Hematopoietic multipotent progenitor cell treated with erythropoietin and hydrocortisone succinate and interleukin-3 and kit ligand, for 4 days (in vitro differentiated cells): ENCODE data around the gene PRKAR1A.
A peak's percentile ranks its signal among the peaks of the same experiment; 100 is the strongest.
"Not testable (repeated sequence)": the region's sequence is repeated elsewhere in the genome, so short reads cannot be mapped to it uniquely, and the experiment has no call there.

ENCODE experiments used
- DNase-seq: peaks from one replicate; pipeline ENCODE4 v3.0.0-alpha.2; 2015

PRKAR1A gene

DNA sequence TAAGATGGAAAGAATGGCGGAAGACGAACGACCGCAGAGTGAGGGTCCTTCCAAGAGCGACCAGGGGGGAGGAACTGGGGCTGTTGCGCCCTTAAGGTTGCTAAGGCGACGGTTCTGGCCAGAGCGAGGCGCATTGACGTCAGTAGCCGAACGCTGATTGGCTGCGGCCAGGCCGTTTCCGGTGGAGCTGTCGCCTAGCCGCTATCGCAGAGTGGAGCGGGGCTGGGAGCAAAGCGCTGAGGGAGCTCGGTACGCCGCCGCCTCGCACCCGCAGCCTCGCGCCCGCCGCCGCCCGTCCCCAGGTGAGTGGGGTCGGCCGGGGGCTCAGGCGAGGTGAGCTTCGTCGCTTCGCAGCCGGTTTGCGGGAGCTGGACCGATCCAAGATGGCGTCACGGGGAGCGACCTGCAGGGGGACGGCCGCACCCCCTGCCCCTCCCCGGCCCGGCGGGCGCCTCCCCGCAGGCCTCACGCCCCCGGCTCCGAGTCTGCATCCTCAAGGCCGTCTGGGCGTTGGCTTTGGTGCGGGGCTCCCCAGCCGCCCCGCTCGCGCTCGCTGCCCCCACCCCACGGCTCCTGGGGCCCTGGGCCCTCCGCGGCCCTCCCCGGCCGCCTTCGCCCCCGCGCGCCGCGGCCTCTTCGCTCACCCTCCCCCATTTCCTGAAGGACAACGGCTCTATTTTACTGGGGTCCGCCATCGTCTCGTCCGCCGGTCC, at the start of gene PRKAR1A:
Gene PRKAR1A (plus strand): TSS at position 184 of the 713 bp plus-strand sequence. CDS start 2,970 bp downstream, outside the sequence.
- peak; percentile 97 for DNase-seq

DNA sequence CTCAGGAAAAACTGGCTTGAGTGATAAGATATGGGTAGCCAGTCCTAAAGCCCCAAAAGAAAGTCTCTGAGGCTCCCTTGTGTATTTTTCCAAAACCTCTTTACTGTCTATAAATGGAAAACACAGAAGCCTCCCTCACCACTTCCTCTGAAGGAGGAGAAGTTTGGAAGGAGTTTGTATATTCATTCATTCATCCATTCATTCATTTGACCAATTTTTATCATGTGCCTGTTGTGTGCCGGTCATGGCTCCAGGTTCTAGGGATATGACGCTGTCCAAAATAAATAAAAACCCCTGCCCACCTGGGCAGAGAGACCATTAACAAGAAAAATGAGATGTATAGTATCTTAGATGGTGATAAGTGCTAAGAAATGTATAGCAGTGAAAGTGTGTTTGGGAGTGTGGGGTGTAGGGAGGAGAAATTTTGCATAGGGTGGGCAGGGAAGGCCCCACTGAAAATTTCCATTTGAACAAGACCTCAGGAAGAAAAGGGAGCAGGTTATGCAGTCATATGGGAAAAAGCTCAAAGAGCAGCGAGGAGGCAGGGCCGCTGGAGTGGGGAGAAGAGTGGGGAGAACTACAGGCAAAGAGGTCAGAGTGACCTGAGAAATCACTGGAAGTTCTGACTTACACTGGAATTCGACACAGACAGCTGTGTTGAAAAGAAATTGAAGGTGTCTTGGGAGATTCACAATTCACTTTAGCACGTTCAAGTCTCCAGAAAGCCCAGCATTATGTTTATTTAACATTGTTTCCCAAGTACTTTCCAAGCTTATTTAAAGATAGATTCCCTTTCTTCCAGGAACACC, 48.8 kb upstream of the PRKAR1A start:
- DNase-seq, result no peak

DNA sequence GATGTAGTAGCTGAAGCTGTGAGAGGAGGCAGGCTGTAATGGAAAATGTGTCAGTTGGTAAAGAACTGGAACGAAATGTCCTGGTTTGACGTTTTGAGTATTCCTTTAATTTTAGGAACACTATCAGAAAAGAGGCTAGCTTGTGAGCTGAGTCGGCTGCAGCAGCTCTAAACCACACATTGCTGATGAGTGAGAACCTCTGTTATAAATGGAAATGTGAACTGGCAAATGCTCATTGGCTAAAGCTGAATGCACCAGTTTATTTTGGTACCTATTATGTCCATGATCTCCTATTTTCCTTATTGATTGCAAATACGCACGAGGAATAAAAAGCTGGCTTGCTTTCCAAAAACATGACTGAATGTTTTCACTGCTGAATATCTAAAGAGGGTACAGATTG, 43.9 kb upstream of the PRKAR1A start:
- no peak for DNase-seq

DNA sequence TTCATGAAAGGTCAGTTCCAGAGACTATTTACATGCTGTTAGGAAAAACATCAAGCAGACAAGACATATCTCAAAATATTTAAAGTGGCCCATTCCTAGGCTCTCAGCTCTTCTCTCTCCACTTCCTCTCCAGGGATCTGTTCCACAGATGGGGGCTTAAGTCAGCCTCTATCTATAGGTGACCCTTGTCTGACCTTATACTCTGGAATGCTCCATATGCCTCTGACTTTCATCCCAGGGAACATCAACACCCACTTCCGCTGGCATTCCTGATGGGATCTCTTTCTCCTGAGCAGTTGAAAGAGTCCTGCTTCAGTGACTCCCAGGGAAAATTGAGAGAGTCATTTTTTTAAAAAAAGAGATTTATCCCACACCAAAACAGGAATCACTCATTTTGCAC, 43.4 kb upstream of the PRKAR1A start:
- no peak for DNase-seq

- DNase-seq, result no peak
These were observed 41.3 kb upstream of the PRKAR1A start for GRCh38 chr17:68470961-68471360.

GRCh38 chr17:68480885-68481284, 31.3 kb upstream of the PRKAR1A start:
- no peak for DNase-seq

DNA sequence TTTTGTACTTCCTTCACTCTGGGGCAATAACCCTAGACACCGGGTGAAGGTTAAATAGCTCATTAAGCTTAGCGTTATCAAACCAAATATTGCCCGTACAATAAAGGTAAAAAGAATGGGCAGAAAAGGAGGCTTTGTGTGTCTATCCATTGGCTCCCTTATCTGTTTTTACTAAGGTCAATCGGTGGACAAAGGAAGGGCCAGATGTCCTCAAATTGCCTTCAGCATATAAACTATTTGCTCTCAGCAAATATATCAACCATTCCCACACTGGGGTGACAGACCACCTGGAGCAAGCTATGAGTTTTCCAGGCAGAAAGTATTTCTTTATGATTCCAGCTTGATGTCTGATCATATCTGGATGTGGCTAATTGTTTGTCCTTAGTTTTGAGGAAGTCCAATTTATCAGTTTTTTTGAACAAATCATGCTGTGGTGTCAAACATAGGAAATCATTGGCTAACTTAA, 29.6 kb upstream of the PRKAR1A start:
- peak; percentile 35 for DNase-seq

- no peak for DNase-seq
These were observed 27.8 kb upstream of the PRKAR1A start for GRCh38 chr17:68484458-68484857.

DNA sequence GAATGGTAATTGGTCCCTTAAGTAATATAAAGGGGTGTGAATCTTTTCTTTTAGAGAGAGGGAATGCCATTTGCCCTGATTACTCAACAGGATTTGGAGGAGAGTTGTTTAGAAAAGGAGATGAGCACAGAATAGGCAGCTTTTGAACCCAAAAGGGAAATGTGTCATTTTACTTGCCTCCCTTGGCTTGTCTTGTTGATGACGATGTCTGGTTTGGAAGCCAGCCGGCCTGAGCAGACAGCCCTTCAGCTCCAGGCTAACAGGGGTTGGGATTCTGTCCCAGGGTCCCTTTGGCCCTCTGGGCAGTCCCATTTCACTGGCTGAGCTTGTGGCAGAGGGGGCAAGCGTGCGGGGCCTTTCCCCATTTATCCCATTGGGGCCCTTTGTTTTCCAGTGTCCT, 22.3 kb upstream of the PRKAR1A start:
- DNase-seq, result no peak

GRCh38 chr17:68491381-68492231, 20.6 kb upstream of the PRKAR1A start:
- peak; percentile 42 for DNase-seq

GRCh38 chr17:68492394-68493054, 19.7 kb upstream of the PRKAR1A start:
- DNase-seq, result not testable (repeated sequence)

- DNase-seq, result no peak
These were observed 17.1 kb upstream of the PRKAR1A start for GRCh38 chr17:68495081-68495480.

DNA sequence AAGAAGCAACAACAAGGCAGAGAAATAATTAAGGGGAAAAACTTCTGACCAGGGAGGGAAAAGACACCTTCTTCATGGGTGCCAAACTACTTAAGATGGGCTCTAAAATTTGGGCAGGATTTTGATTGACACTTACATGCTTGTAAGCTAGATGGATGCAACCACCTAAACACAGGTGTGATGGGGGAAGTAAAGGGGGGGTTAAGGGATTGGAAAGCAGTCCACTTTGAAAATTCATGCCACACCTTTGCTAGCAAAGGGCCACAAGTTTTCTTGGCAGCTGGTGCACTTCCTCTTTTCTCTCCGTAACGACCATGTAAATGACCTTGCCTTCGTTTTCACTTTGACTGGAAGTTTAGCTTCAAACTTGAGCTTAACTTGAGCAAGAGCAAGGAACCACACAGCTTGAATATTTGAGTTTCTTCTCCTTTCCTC, 14.3 kb upstream of the PRKAR1A start:
- peak; percentile 91 for DNase-seq

DNA sequence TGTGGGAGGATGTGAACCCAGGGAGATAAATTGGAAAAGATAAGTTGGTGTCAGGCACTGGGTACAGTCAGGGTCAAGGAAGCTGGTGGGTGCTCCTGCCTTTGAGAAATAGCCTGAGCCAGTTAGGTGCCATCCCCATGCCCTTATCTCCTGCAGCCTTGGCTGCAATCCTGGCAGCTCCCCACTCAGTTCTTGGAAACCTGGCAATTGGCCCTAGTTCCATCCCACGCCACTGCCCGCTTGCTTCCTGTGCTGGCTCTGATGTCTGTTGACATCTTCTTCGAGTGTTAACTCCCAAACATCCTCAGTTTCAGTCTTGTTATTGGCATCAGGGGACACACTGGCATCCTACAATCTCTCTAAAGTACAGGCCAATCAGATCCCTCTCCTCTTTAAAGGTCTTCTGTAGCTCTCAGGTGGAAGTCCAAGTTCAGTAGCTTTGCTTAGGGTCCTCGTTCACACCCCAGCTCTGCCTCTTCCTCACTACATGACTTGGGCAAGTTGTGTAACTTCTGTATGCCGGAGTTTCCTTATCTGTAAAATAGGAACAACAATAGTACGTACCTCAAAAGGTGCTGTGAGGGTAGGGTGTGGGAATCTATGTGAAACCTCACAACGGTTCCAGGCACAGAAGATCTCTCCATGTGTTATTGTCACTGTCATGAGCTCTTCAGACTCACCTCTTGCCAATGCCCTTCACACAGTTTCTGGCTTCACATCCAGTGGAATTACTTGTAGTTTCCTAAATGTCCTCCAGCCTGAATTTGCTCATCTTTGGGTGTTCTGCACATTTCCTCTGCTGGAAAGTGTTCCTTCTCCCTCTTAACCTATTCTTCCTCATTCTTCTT, 13.5 kb upstream of the PRKAR1A start:
- DNase-seq, result peak; percentile 63

DNA sequence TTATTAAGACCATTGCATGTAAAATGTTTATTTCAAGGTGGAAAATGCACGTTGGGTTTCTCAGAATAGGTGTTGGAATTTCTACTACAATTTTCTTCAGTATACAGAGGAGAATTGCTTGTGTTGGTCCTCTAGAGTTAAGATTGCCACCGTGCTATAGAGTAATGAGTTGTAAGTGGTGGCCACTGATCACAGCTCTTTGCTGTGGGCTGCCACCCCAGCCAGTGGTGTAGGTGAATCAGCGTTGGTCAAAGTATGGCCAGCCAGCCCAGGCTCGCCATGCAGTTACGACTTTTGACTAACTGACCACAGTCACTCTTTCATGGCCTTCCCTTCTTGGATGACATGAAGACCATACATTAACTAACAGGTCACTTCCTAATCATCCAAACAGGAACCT, 12.6 kb upstream of the PRKAR1A start:
- DNase-seq, result no peak

DNA sequence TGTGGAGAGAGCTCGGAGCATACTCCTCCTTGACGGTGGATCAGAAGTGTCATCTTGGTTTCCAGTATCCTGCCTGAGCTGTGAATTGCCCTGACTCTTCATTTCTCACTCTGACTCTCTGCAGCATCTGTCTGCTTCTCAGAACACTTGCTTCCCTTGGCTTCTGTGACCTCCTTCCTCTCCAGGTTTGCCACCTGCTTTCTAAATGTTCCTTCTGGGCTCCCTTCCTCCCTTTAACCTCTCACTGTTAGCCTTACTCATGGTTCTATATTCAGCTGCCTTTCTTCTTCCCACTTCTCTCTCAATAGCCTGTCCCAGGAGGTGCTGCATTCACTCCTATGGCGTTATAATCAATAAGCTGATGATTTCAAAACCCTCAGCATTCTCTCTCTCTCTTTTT, 11.2 kb upstream of the PRKAR1A start:
- DNase-seq, result no peak

DNA sequence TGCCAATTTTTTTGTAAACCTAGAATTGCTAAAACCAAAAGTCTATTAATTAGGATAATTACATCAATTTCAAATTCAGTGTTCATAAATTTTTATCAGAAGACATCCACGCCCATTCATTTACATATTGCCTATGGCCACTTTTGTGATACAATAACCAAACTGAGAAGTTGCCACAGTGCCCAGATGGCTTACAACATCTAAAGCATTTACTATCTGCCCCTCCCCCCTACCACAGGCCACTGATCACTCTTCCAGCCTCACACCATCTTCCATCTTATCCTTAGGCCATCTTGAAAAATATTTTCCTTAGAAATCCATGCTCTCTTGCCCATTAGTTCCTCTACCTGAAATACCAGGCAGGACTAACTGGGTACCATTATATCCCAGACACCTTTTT, 6.3 kb upstream of the PRKAR1A start:
- DNase-seq, result peak; percentile 45

- DNase-seq, result no peak
These were observed 4.7 kb upstream of the PRKAR1A start for GRCh38 chr17:68507576-68507975.

GRCh38 chr17:68509141-68510057, 2.8 kb upstream of the PRKAR1A start:
- peak; percentile 66 for DNase-seq

DNA sequence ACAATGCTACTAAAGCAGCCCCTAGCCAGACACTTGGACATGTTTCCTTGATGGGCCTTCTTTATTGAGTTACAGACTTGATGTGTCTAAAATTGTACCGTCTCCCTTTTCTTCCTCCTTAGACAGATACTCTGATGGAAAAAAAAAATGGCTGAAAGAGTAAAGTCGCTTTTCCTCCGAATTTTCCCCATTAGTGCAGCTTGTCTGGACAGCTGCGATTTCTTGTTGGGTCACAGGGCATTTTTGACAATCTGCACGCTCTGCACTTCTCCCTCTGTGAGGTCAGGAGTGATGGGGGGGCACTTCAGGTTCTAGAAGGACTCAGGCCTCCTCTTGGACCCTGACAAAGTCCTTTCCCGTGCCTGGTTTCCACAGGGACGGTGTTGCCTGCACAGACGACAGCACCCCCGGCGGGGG, 968 bp upstream of the PRKAR1A start:
- peak; percentile 45 for DNase-seq
